ENCODE data around the gene ZBTB9. TPM values are rescaled to one million over a fixed set of nuclear protein-coding genes. Genes with fewer than 3 reads are reported as not detected.

The ZBTB9 gene
- total RNA-seq, 1 donor from 2014 or later = 7.6 TPM

GRCh38 chr6:33417903-33418689, 36.3 kb upstream of the ZBTB9 start, which contains the start of gene CUTA:
Gene CUTA (minus strand): TSS chr6:33418107. CDS start chr6:33418000, 107 bp downstream.
- TF ChIP-seq CTCF (IDR thresholded peaks at IDR 0.05; ENCODE audit: insufficient read depth, low read length, poor library complexity, severe bottlenecking) = peak; percentile 40
- DNase-seq (ENCODE audit: low read depth) = peak; percentile 100
- peaks cover 2% of the 10 kb centered on the region for H3K36me3 ChIP-seq (ENCODE audit: control insufficient read depth, insufficient read depth, low read length)

GRCh38 chr6:33418690-33419291, 35.6 kb upstream of the ZBTB9 start:
- Histone ChIP-seq H3K27me3 (ENCODE audit: control insufficient read depth, insufficient read depth, low read length) (no peaks in the 10 kb centered on the region), H3K4me3 (ENCODE audit: low read depth, low read length) (peak overlapping the region; percentile 25), H3K36me3 (ENCODE audit: control insufficient read depth, insufficient read depth, low read length) (no peaks in the 10 kb centered on the region)
- no peak for DNase-seq (ENCODE audit: low read depth)
- TF ChIP-seq CTCF (IDR thresholded peaks at IDR 0.05; ENCODE audit: insufficient read depth, low read length, poor library complexity, severe bottlenecking) = no peak

More at GRCh38 chr6:33417903-33418689, 36.3 kb upstream of the ZBTB9 start, which contains the start of gene CUTA:
- Histone ChIP-seq H3K4me3 (ENCODE audit: low read depth, low read length) (peak within 1 kb of the TSS; percentile 79), H3K27me3 (ENCODE audit: control insufficient read depth, insufficient read depth, low read length) (no peaks in the 10 kb centered on the region)

GRCh38 chr6:33419580-33420490, 34.5 kb upstream of the ZBTB9 start, which contains the start of gene SYNGAP1:
Gene SYNGAP1 (plus strand): TSS chr6:33420065. CDS start chr6:33420265, 200 bp downstream.
- H3K27me3 ChIP-seq (ENCODE audit: control insufficient read depth, insufficient read depth, low read length) = no peaks in the 10 kb centered on the region
- TF ChIP-seq CTCF (IDR thresholded peaks at IDR 0.05; ENCODE audit: insufficient read depth, low read length, poor library complexity, severe bottlenecking) = no peak
- H3K4me3 ChIP-seq (ENCODE audit: low read depth, low read length) = peak within 1 kb of the TSS; percentile 24
- no peaks in the 10 kb centered on the region for H3K36me3 ChIP-seq (ENCODE audit: control insufficient read depth, insufficient read depth, low read length)
- no peak for DNase-seq (ENCODE audit: low read depth)

GRCh38 chr6:33420491-33421343, 33.7 kb upstream of the ZBTB9 start:
- Histone ChIP-seq H3K4me3 (ENCODE audit: low read depth, low read length) (peak overlapping the region; percentile 24), H3K27me3 (ENCODE audit: control insufficient read depth, insufficient read depth, low read length) (no peaks in the 10 kb centered on the region), H3K36me3 (ENCODE audit: control insufficient read depth, insufficient read depth, low read length) (no peaks in the 10 kb centered on the region)
- no peak for DNase-seq (ENCODE audit: low read depth)
- no peak for TF ChIP-seq CTCF (IDR thresholded peaks at IDR 0.05; ENCODE audit: insufficient read depth, low read length, poor library complexity, severe bottlenecking)

- Histone ChIP-seq H3K4me3 (ENCODE audit: low read depth, low read length) (no peak overlapping the region), H3K36me3 (ENCODE audit: control insufficient read depth, insufficient read depth, low read length) (no peaks in the 10 kb centered on the region), H3K27me3 (ENCODE audit: control insufficient read depth, insufficient read depth, low read length) (no peaks in the 10 kb centered on the region)
- no peak for TF ChIP-seq CTCF (IDR thresholded peaks at IDR 0.05; ENCODE audit: insufficient read depth, low read length, poor library complexity, severe bottlenecking)
- DNase-seq (ENCODE audit: low read depth) = no peak
Measured at GRCh38 chr6:33421344-33421643, 33.1 kb upstream of the ZBTB9 start.

Data from kidney epithelial cell (primary cell).